Right renal cortex interstitium (tissue), 3 donors: ENCODE data around the gene ATP2A3. TPM values are rescaled to one million over a fixed set of nuclear protein-coding genes. Genes with fewer than 3 reads are reported as not detected.
"Not testable (repeated sequence)": the region's sequence is repeated elsewhere in the genome, so short reads cannot be mapped to it uniquely, and the experiment has no call there.

ENCODE experiments used
- DNase-seq, 3 donors: peaks; one replicate each; pipeline ENCODE4 v3.0.0-alpha.2; 2013; ENCODE audit warnings: low read depth in 3 of 3, low spot score in 2 of 3
- polyA plus RNA-seq, 3 donors: library from polyadenylated mRNA; unstranded; fragments of 120-200 nt; gene quantifications; one replicate each; pipeline ENCODE4 v1.2.1, GENCODE V29; 2013; ENCODE audit not compliant: insufficient read length in 3 of 3

Gene ATP2A3
- polyA plus RNA-seq, 3 donors: 2.8 to 4.8 (median 2.9) TPM

DNA sequence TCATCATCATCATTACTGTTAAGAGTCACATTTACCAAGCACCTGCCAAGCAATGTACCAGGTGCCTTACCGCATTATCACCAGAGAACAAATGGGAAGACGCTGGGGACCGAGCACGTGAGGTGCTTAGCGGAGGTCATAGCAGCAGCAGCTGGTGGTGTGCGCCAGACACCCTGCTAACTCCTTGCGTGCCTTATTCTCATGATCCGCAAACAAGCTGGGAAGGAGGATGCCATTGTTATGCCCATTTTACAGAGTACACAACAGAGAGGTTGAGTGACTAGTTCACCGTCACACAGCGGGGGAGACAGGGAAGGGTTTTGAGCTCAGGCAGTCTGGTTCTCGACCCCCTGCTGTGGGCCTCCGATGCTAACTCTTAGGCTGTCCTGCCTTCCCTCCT lies 7.3 kb downstream of the ATP2A3 start:
- no peak for DNase-seq

DNA sequence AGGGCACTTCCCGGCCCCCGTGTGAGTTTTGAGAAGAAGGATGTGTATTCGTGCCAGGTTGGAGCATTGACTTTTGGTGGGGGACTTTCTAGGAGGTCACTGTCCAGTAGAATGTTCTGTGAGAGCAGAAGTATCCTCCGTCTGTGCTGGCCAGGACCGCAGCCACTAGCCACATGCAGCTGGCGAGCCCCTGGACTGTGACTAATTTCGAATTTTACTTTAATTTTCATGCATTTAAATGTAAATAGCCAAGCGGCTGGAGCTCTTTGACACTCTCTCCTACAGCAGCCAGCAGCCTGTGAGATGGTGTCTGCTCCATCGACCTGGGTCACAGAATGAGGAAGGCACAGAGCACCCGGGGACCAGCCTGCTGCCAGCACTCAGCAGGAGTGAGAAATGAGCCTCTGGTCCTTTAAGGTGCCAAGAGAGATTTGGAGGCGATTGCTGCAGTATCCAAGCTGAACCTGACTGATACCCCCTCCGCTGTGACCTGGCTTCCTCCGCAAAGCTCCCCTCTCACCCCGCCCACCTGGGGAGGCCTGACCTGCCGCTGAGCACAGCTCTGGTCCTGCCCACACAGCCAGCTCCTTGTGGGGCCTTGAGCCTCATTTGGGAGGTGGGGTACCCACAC lies 7.8 kb downstream of the ATP2A3 start:
- DNase-seq: no peak

DNA sequence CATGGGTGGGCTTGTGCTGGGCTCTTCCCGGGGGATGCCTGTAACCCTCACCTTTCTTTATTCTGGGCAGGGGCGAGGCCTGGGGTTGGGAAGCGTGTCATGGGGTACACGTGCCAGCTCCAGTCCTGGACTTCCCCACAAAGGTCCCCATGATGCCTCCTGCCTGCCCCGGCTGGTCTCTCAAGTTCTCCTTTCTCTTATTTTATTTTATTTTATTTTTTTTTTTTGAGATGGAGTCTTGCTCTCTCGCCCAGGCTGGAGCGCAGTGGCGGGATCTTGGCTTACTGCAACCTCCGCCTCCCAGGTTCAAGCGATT lies 8.6 kb downstream of the ATP2A3 start:
- no peak for DNase-seq

DNA sequence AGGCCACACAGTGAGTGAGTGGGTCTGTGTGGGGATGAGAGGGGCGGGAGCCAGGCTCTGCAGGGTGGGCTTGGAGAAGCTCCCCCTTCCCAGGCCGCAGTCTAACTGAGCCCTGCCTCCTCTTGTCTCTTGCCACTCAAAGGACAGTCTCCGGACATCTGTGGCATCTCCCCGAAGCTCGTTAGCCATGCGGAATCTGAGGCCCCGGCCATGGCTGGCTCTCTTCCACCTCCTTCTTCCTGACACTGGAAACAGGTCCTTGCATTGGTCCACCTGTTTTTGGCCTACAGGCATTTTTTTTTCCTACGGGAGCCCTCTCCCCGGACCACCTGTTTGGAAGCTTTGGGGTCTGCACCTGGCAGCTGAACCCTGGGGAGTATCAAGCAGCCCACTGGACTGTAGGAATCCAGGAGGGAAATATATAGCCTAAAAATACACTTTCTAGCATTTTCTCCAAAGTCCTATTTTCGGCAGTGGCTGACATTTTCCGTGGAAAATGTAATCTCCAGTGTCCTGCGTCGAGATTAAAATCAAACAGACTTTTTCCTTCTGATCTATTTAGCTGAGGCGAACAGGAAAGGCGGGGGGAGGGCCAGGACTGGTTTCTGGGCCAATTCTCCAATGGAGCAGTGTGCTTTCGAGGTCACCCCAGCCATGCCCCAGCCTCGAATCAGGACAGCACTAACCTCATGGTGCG lies 9.1 kb downstream of the ATP2A3 start:
- no peak for DNase-seq

DNA sequence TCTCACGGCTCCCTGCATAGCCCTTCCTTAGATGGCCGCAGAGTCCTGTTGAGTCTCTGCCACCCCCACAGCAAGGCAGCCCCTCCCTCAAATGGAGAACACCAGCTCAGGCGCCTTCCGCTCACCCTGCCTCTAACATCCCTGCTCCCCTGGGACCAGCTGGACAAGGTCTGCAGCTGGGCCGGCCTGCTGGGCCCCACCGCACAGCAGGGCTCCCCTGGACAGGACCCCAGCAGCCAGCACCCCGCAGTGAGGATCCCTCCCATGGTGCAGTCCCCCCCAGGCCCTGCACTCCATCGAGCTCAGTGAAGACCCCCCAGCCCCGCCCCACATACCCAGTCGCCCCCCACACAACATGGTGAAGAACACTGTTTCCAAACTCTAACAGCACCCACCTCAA lies 10.2 kb downstream of the ATP2A3 start:
- DNase-seq: no peak

DNA sequence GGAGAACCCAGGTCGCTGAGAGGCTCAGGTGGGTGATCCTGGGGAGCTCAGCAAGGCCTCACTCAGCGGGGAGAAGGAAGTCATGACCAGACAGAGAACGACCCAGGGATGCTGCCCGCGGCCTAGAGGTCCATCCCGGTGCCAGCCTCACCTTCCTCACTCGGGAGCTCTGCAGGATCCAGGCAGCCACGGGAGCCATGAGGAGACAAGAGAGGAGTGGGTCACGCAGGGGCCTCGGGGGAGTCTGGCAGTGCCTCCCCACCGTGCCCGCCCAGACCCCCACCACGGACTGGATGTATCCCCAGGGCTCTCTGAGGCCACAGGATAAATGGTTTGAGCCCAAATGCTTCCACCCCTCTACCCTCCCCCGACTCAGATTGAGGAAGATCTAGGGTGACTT lies 10.7 kb downstream of the ATP2A3 start:
- no peak for DNase-seq

DNA sequence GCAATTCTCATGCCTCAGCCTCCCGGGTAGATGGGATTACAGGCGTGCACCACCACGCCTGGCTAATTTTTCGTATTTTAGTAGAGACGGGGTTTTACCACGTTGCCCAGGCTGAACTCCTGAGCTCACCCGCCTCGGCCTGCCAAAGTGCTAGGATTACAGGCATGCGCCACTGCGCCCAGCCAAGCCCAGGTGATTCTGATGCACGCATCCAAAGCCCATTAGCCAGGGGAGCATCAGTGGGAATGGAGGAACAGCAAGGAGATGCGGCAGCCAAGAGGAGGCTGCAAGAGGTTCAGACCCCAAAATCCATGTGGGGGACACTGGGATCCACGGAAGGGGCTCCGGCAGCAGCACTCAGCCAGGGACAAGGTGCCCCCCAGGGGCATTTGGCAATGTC lies 12.1 kb downstream of the ATP2A3 start:
- no peak for DNase-seq

DNA sequence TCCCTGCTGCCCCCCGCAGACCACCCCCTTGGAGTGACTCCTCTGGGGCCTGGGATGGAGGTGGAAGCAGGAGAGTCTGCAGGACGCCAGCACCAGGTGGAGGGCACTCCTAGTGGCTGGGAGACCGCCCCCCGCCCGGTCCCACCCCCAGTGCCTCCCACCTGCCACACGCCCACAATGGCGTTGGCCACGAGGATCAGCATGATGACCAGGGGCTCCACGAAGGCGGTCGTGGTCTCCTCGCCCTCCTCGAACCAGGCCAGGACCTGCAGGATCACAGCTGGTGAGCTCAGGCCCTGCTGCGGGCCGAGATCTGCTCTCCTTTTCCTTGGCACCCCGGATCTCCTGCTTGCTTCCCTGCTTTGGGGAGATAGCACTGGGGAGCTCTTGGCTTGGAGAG lies 12.8 kb downstream of the ATP2A3 start:
- no peak for DNase-seq

DNA sequence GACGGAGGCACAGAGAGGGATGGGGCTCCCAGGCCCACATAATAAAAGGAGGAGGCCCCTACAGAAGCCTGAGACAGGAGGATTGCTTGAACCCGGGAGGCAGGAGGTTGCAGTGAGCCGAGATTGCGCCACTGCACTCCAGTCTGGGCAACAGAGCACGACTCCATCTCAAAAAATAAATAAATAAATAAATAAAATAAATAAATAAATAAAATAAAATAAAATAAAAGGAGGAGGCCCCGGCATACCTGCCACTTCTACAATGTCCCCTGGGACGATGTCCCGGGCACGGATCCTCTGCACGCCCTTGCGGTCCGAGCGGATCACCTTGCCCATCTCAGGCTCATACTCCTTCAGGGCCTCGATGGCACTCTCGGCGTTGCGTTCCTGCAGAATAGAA lies 13.2 kb downstream of the ATP2A3 start:
- no peak for DNase-seq

DNA sequence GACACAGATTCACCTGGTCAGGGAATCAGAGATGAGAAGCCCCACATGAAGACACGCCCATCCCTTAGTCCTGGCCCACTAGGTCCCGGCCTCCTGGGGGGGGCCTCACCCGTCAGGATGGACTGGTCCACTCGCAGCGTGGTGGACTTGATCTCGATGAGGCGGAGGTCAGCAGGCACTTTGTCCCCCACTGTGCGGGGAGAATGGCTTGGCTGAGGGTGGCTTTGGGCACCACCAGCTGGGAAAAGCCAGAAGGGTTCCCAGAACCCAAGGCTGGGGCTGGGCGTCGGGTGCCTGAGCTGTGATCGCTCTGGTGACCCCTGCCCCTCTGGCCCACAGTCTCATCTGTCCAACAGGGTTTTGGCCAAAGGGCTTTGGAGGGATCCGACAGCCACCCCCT lies 13.7 kb downstream of the ATP2A3 start:
- no peak for DNase-seq

DNA sequence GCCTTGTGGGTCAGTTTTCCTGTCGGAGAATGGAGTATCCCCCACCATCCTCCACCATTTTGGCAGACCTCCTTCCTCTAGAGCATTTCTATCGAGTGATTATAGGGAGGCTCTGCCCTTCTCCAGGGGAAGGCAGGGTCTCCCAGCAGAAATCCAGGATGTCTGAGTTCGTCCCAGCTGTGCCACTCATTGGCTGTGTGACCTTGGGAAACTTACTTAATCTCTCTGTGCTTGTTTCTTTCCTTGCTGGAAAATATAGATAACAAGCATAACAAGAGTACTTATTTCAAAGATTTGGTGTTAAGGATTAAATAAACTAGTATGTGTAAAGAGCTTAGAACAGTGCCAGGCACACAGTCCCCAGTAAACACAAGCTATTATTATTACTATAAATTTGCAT lies 14.8 kb downstream of the ATP2A3 start:
- no peak for DNase-seq

DNA sequence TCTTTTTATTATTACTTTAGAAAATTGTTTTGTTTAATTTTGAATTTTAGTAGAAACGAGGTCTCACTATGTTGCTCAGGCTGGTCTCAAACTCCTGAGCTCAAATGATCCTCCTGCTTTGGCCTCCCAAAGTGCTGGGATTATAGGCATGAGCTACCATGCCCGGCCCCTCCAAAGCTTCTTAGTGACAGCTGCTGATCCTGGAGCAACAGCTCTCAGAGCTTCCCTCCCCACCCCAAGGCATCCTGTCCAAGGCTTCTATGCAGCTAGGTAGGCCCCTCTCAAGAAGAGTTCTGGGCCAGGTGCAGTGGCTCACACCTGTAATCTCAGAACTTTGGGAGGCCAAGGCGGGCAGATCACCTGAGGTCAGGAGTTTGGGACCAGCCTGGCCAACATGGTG lies 15.7 kb downstream of the ATP2A3 start:
- not testable (repeated sequence) for DNase-seq

DNA sequence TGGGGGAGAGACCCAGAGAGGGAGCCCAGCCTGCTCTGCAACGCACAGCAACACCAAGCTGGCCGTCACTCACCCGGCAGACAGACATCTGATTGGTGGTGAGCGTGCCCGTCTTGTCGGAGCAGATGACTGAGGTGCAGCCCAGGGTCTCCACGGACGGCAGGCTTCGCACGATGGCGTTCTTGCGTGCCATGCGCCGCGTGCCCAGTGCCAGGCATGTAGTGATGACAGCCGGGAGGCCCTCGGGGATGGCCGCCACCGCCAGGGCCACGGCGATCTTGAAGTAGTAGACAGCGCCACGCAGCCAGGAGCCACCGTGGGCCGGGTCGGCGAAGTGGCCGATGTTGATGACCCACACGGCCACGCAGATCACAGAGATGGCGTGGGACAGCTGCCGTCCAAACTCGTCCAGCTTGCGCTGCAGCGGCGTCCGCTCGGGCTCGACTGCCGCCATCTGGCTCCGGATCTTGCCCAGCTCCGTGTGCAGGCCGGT lies 16.9 kb downstream of the ATP2A3 start:
- DNase-seq: no peak

DNA sequence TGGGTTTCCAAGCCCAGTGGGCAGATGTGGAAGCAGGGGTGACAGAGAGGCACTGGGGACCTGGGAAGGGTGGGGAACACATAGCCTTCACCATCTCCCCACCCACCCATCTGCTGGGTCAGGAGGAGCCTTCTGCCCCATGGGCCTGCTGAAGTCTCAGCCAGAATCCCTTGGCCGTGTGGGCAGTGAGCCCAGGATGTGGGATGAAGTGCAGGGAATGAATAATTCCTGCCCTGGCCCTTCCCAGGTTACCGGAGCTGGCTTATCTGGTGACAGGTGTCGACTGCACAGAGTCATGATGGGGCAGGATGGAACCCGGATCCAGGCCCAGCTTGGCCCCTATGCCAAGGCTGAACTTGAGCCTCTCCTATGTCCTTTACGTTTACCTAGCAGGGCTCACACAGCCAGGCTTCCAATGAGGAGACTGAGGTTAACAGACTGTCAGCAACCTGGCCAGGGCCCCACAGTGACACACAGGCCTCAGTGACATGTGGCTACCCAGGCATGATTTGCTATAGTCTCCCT lies 17.5 kb downstream of the ATP2A3 start:
- no peak for DNase-seq

DNA sequence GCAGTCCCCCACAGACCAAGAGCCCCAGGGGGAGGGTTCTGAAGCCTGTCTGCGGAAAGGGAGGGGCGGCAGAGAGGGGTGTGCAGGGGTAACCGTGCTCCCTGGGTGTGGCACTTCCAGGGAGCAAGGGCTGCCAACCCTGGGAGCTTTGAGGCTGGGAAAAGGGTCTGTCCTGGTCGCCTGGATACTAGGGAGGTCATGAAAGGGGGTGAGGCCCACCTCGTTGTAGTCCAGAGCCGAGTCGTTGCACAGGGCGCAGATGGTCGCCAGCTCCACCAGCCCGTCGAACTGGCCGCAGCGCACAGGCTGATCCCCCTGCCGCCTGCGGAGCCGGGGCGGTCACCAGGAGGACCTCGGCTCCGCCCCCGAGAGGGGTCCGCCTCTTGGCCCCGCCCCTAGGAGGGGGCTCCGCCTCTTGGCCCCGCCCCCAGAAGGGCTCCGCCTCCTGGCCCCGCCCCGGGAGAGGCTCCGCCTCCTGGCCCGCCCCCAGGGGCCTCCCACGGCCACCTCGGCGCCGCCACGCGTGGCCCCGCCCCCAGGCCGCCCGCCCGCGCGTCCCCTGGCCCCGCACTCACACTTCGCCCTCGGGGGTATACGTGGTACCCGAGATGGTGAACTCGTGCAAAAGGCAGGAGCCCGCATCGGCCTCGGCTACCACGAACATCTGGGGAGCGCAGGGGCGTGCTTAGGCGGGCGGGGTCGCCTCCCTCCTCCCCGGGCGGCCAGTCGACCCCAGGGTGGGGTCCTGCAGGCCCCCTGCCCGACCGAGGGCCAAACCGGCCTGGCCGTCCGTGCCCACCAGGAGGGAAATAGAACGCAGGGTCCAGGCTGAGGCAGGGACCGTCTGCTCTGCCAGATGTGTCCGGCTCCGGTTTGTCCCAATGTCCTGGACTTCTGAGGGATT lies 19.5 kb downstream of the ATP2A3 start:
- no peak for DNase-seq

DNA sequence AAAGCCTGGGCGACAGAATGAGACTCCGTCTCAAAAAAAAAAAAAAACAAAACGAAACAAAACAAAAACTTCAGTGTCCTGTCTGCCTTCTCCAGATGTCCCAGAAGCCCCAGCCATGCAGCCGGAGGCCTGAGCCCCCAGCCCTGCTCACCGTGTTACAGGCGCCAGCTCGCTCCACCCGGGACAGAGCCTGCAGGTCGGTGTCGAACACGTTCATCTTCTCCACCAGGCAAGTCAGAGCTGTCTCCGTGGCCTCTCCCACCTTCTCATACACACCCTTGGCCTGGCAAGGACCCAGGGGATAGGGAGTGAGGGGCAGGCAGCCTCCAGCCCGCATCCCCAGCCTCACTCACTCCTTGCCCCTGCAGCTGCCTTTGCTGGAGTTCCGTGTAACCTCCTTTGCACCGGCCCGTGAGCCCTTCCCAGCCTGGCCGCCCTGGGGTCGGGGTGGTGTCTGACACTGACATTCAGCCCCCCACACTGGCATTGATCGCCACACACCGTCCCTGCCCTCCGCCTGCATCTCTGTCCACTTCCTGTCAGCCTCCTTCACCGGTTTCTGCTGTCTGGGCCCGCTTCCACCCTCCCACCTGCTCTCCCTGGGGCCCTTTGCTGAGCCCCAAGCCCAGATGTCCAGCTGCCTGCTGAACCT lies 20.9 kb downstream of the ATP2A3 start:
- DNase-seq: no peak

DNA sequence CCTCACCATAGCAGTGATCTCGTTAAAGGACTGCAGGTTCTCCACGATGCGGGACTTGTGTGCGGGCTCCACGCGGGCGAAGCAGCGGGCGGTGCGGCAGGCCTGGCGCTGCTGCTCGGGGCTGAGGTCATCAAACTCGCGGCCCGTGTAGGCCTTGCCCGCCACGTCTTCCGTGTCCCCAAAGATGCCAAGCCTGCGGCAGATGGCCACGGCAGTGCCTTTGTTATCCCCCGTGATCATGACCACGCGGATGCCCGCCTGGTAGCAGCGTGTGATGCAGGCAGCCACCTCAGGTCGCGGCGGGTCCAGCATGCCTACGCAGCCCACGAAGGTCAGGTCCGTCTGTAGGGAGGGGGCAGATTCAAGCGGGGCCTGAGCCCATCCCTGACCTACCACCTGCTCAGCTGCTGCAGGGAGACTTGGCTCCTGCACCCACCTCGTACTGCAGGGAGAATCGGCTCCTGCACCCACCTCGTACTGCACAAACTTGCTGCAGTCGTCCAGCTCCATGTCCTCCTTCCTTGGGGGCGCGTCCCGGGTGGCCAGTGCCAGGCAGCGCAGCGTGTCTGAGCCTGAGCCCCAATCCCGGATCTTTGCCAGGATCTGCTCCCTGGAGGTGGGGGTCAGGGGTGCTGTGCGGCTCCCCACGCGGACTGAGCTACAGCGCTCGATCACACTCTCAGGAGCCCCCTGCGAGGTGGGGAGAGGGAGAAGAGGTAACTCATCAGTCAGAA lies 23.1 kb downstream of the ATP2A3 start:
- DNase-seq: no peak

DNA sequence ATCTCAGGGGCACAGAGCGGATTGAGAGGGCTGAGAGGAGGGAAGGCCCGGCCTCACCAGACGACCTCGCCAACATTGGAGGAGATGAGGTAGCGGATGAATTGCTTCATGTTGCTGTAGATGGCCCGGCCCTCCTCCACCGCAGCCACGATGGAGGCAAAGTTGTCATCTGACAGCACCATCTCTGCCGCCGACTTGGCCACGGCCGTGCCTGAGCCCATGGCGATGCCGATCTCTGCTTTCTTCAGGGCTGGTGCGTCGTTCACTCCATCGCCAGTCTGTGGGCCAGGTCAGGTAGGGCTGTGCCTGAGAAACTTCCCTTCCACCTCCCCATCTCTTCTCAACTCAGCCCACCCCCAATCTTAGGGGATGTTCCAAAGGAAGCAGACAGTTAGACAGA lies 26.9 kb downstream of the ATP2A3 start:
- DNase-seq: no peak

DNA sequence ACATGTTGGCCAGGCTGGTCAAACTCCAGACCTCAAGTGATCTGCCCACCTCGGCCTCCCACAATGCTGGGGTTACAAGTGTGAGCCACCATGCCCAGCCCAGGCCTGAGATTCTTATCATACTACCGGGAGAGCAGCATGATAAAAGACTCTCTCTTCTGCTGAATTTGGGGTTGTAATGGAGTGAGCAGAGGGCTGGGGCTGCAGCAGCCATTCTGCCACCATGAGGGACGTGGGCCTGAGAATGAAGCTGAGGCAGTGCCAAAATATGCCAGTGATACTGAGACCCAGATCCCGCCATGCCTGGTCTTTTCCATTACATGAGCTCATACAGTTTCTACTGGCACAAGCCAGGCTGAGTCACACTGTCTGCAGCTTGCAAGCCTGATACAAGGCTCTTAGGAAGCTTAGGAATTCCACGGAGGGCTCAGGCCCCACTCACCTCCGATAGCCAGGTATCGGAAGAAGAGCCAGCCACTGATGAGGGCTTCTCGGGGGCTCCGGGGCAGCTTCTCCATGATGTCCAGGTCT lies 28.3 kb downstream of the ATP2A3 start:
- no peak for DNase-seq

DNA sequence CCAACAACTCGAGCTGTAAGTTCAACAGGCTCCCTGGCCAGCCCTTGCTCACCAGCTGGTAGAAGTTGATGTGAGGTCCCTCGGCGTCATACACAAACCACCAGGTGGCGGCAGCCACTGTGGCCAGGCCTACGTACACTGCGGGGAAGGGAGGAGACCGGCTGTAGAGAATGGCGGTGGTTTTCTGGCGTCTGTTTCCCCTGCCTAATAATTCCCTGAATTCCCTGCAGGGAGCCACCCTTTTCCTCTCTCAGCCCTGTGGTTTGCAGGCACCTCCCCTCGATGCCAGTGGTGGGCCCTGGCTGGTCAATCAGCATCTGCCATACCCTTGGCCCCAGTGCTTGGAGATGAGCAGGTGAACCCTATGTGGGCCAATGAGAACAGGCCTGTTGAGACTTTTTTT lies 29.1 kb downstream of the ATP2A3 start:
- peak in 2 of 3 donors; percentile 61 for DNase-seq
